Measurements from ENCODE around the gene CTSF.

The CTSF gene

DNA sequence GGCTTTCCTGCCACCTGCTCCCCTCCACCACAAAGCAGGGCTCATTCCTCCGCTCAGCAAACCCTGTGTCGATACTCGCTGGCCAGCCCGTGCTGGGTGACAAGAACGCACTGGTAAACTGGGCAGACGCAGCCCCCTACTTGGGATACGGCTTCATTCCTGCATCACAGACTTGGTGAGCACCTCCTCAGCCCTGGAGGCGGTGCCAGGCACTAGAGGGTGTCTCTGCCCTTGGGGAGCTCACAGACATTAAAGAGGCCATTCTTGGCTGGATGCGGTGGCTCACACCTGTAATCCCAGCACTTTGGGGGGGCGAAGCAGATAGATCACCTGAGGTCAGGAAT lies 28.6 kb downstream of the CTSF start:
- Histone ChIP-seq H3K27me3 (replicated peaks) (no peaks in the 10 kb centered on the region), H3K27ac (no peak overlapping the region), H3K4me3 (ENCODE audit: low read depth, low read length) (no peak overlapping the region), H3K36me3 (replicated peaks) (no peaks in the 10 kb centered on the region)
- DNase-seq, result no peak
- in situ Hi-C loops (cut with HindIII; ENCODE audit: low pct_ligation_motif_present, low sequenced_read_pairs), result no loop called here
- TF ChIP-seq, protein P1, sequence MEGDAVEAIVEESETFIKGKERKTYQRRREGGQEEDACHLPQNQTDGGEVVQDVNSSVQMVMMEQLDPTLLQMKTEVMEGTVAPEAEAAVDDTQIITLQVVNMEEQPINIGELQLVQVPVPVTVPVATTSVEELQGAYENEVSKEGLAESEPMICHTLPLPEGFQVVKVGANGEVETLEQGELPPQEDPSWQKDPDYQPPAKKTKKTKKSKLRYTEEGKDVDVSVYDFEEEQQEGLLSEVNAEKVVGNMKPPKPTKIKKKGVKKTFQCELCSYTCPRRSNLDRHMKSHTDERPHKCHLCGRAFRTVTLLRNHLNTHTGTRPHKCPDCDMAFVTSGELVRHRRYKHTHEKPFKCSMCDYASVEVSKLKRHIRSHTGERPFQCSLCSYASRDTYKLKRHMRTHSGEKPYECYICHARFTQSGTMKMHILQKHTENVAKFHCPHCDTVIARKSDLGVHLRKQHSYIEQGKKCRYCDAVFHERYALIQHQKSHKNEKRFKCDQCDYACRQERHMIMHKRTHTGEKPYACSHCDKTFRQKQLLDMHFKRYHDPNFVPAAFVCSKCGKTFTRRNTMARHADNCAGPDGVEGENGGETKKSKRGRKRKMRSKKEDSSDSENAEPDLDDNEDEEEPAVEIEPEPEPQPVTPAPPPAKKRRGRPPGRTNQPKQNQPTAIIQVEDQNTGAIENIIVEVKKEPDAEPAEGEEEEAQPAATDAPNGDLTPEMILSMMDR (IDR thresholded peaks at IDR 0.05; ENCODE audit: low read depth, low read length, missing control alignments), result no peak

DNA sequence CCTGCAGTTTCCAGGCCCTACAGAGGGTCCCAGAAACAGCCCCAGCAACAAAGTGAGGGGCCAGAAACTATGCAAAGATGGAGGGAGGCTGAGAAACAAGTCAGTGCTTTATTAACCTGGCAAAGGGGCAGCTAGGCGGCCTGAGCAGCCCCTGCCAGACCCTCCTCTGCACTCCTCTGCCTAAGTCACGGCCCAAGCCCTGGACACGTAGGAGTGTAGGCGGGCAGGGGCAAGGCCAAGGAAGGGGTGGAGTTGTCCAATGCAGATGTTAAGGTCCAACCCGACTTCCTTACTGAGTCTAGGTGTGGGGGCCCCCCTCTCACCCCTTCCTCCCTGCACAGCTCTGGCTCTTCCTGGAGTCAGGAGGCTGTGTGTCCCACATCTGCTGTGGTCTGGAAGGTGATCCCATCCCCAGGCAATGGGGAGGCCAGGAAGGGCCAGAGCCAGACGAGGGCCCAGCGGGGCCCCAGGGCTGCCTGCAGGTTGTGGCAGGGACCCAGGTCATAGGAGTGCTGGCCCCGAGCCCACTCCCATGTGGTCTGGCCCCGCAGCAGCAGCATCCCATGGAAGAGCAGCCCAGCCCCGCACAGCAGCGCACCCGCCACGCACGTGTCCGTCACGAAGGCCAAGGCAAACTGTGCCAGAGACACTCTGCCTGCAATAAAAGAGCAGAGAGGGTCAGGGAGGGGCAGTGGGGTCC lies 29.1 kb downstream of the CTSF start:
- in situ Hi-C loops (cut with HindIII; ENCODE audit: low pct_ligation_motif_present, low sequenced_read_pairs), result no loop called here
- TF ChIP-seq, protein P1 (IDR thresholded peaks at IDR 0.05; ENCODE audit: low read depth, low read length, missing control alignments), result no peak
- no peaks in the 10 kb centered on the region for H3K27me3 ChIP-seq (replicated peaks)

GRCh38 chr11:66532784-66533183 lies 35.6 kb downstream of the CTSF start:
- H3K4me3 ChIP-seq (ENCODE audit: low read depth, low read length), result no peak overlapping the region
- in situ Hi-C loops (cut with HindIII; ENCODE audit: low pct_ligation_motif_present, low sequenced_read_pairs), result no loop called here
- DNase-seq, result no peak

More for the DNA sequence above, 29.1 kb downstream of the CTSF start:
- H3K27ac ChIP-seq, result no peak overlapping the region
- no peak for DNase-seq
- no peak overlapping the region for H3K4me3 ChIP-seq (ENCODE audit: low read depth, low read length)
- H3K36me3 ChIP-seq (replicated peaks), result no peaks in the 10 kb centered on the region

DNA sequence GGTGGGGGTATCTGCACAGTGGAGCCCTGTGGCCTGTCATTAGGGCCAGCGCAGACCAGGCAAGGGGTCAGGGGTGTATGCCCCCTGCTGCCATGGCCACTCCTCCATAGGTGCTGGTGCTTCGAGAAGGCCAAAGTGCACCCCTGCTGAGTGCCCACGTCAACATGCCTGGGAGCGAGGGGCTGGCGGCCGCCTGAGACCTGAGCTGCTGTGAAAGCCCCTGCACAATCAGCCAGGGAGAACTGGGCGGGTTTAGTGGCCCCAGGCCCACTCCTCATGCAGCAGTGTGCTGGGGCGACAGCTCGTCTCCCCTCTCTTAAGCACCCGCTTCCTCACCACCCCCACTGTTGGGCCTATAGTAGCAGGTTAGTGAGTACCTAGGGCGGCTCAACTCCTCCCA lies 36.6 kb downstream of the CTSF start:
- TF ChIP-seq, protein P1 (IDR thresholded peaks at IDR 0.05; ENCODE audit: low read depth, low read length, missing control alignments), result no peak
- Histone ChIP-seq H3K27me3 (replicated peaks) (no peaks in the 10 kb centered on the region), H3K27ac (no peak overlapping the region), H3K4me3 (ENCODE audit: low read depth, low read length) (no peak overlapping the region), H3K36me3 (replicated peaks) (no peaks in the 10 kb centered on the region)
- DNase-seq, result no peak
- in situ Hi-C loops (cut with HindIII; ENCODE audit: low pct_ligation_motif_present, low sequenced_read_pairs), result no loop called here

More at GRCh38 chr11:66532784-66533183, 35.6 kb downstream of the CTSF start:
- Histone ChIP-seq H3K36me3 (replicated peaks) (no peaks in the 10 kb centered on the region), H3K27me3 (replicated peaks) (no peaks in the 10 kb centered on the region), H3K27ac (no peak overlapping the region)
- TF ChIP-seq, protein P1 (IDR thresholded peaks at IDR 0.05; ENCODE audit: low read depth, low read length, missing control alignments), result no peak

GRCh38 chr11:66530927-66531709 lies 37.3 kb downstream of the CTSF start:
- H3K4me3 ChIP-seq (ENCODE audit: low read depth, low read length), result no peak overlapping the region
- H3K27me3 ChIP-seq (replicated peaks), result no peaks in the 10 kb centered on the region
- no peak overlapping the region for H3K27ac ChIP-seq
- H3K36me3 ChIP-seq (replicated peaks), result no peaks in the 10 kb centered on the region
- TF ChIP-seq, protein P1 (IDR thresholded peaks at IDR 0.05; ENCODE audit: low read depth, low read length, missing control alignments), result no peak
- in situ Hi-C loops (cut with HindIII; ENCODE audit: low pct_ligation_motif_present, low sequenced_read_pairs), result no loop called here
- no peak for DNase-seq
